ENCODE measurements around the gene LIPC.
A peak's percentile ranks its signal among the peaks of the same experiment; 100 is the strongest.
"Not testable (repeated sequence)": the region's sequence is repeated elsewhere in the genome, so short reads cannot be mapped to it uniquely, and the experiment has no call there.

Gene LIPC

GRCh38 chr15:58598829-58599210 is 167.0 kb downstream of the LIPC start:
- no peak for TF ChIP-seq CTCF (IDR thresholded peaks at IDR 0.05; ENCODE audit: control insufficient read depth, insufficient read depth, low read depth, low read length, missing control alignments)
- no peak overlapping the region for H3K4me3 ChIP-seq (ENCODE audit: control insufficient read depth, low read depth, low read length)
- DNase-seq (ENCODE audit: low read depth) = no peak

- no peak for DNase-seq (ENCODE audit: low read depth)
- H3K4me3 ChIP-seq (ENCODE audit: control insufficient read depth, low read depth, low read length) = no peak overlapping the region
- no peak for TF ChIP-seq CTCF (IDR thresholded peaks at IDR 0.05; ENCODE audit: control insufficient read depth, insufficient read depth, low read depth, low read length, missing control alignments)
These were observed 171.0 kb downstream of the LIPC start for GRCh38 chr15:58602823-58603222.

- DNase-seq (ENCODE audit: low read depth) = not testable (repeated sequence)
These were observed 172.1 kb downstream of the LIPC start for GRCh38 chr15:58603927-58604326.

GRCh38 chr15:58604455-58604923 is 172.7 kb downstream of the LIPC start:
- no peak overlapping the region for H3K4me3 ChIP-seq (ENCODE audit: control insufficient read depth, low read depth, low read length)
- no peak for DNase-seq (ENCODE audit: low read depth)
- TF ChIP-seq CTCF (IDR thresholded peaks at IDR 0.05; ENCODE audit: control insufficient read depth, insufficient read depth, low read depth, low read length, missing control alignments) = no peak

More at GRCh38 chr15:58603927-58604326, 172.1 kb downstream of the LIPC start:
- H3K4me3 ChIP-seq (ENCODE audit: control insufficient read depth, low read depth, low read length) = not testable (repeated sequence)

GRCh38 chr15:58605931-58606530 is 174.2 kb downstream of the LIPC start:
- no peak overlapping the region for H3K4me3 ChIP-seq (ENCODE audit: control insufficient read depth, low read depth, low read length)
- no peak for DNase-seq (ENCODE audit: low read depth)
- no peak for TF ChIP-seq CTCF (IDR thresholded peaks at IDR 0.05; ENCODE audit: control insufficient read depth, insufficient read depth, low read depth, low read length, missing control alignments)

GRCh38 chr15:58606577-58607080 is 174.8 kb downstream of the LIPC start:
- no peak overlapping the region for H3K4me3 ChIP-seq (ENCODE audit: control insufficient read depth, low read depth, low read length)
- TF ChIP-seq CTCF (IDR thresholded peaks at IDR 0.05; ENCODE audit: control insufficient read depth, insufficient read depth, low read depth, low read length, missing control alignments) = no peak
- DNase-seq (ENCODE audit: low read depth) = no peak

GRCh38 chr15:58608129-58608590 is 176.4 kb downstream of the LIPC start:
- H3K4me3 ChIP-seq (ENCODE audit: control insufficient read depth, low read depth, low read length) = no peak overlapping the region
- DNase-seq (ENCODE audit: low read depth) = peak; percentile 57
- no peak for TF ChIP-seq CTCF (IDR thresholded peaks at IDR 0.05; ENCODE audit: control insufficient read depth, insufficient read depth, low read depth, low read length, missing control alignments)

Measured in AG09309 (cell line).